Stimulated activated CD8-positive, alpha-beta memory T cell treated with anti-CD3 and anti-CD28 coated beads, Interleukin-4, amount 100 ng/mL, for 4 hours (primary cell): ENCODE data around the gene LBHD2.
"Not testable (repeated sequence)": the region's sequence is repeated elsewhere in the genome, so short reads cannot be mapped to it uniquely, and the experiment has no call there.

Experiments used
- DNase-seq, 2 donors: peaks; one replicate each; pipeline ENCODE4 v3.0.0-alpha.2; 2020; ENCODE audit warnings: low read depth in 2 of 2, low spot score in 1 of 2

The LBHD2 gene

DNA sequence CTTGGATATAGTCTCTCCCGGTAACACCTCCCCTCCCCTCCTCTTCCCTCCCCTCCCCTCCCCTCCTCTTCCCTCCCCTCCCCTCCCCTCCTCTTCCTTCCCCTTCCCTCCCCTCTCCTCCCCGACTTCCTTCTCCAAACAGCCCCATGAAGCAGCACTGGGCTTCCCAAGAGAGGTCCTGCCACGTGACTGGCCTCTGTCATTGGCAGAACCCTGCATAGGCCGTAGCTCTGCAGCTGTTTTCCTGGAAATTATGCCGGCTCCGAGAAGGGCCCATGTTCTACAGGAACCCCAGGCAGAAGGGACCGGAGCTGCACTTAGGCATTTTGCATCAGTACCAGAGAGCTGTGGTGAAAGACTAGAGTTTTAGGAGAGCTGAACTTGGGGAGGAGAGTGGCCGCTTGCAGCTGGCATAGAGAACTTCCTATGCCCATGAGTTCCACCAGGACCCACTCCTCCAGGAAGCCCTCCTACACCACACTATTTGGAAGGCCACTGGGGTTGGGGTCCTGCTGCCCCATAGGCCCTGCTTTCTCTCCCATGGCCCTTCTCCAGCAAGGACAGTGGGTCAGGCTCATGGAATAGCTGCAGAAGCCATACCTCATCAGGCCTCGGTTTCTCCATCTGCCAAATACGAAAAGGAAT is 34.1 kb downstream of the LBHD2 start:
- no peak for DNase-seq

DNA sequence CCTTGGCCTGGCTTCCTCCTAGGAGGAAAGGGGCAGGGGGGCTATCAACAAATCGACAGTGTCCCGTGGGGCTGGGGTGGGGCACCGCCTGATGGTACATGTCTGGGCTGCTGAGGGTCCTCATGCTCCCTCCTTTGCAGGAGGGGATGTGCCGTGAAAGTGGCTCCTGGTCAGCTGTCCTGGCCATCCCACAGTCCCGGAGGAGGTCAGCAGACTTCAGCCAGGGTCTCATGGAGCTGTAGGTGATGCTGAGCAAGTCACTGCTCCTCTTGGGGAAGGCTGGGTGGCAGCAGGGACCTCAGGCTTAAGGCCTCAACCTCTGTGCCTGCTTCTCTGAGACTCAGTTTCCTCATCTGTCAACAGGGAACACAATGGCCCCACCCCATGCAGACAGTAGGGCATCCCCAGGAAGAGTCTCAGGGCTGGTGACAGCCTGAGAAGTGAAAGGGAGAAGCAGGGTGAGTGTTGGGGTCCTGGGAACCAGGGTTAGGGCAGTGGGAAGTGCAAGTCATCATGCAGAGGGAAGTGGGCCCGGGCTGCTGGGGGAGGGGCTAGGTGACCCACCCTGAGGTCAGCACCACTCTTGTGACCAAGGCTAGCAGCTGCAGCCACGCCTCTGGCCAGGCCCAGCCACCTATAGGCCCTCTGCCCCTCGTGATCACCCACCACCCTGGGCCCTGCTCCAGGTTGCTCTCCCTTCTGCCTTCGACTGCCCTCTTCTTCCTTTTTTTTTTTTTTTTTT is 34.8 kb downstream of the LBHD2 start:
- no peak for DNase-seq

DNA sequence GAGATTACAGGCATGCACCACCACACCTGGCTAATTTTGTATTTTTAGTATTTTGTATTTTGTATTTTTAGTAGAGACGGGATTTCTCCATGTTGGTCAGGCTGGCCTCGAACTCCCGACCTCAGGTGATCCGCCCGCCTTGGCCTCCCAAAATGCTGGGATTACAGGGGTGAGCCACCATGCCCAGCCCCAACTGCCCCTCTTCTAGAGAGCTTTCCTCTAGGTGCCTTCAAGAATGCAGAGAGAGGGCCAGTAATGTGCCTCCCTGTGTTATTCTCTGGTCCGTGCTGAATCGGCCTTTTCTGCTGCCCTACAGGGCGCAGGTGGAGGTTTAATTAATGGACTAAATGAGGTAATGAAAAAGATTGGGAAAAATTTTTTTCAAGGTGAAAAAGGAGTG is 35.5 kb downstream of the LBHD2 start:
- DNase-seq, result not testable (repeated sequence)

DNA sequence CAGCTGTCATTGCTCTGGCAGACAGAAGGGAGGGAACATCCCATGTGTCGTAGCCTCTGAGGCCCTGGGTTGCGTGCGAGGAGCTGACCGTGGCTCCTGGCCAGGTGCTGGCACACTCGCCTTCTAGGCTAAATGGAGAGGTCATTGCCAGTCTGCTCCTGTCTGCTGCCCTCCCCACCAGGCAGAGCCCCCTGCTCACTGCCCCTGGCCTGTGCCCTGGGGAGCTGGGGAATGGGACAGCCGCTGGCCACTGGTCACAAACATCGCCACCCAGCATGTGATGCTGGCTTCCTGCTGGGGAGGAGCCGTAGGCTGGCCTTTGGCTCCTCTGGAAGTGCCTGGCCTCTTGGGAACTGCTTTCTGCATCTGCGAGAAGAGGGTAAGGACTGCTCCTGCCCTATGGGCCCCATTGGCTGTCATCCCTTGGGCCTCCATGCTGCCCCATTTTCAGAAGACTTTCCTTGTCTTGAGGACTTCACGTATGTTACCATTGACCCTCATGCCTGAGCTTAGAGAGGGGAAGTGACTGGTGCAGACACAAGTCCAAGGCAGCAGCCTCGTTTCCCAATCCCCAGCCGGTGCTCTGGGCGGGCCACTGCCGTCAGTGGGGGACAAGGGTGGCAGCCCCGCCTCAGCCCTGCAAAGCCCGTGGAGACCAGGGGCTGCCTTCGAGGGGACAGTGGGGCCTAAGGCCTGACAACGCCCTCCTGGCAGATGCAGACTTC is 37.3 kb downstream of the LBHD2 start:
- no peak for DNase-seq

DNA sequence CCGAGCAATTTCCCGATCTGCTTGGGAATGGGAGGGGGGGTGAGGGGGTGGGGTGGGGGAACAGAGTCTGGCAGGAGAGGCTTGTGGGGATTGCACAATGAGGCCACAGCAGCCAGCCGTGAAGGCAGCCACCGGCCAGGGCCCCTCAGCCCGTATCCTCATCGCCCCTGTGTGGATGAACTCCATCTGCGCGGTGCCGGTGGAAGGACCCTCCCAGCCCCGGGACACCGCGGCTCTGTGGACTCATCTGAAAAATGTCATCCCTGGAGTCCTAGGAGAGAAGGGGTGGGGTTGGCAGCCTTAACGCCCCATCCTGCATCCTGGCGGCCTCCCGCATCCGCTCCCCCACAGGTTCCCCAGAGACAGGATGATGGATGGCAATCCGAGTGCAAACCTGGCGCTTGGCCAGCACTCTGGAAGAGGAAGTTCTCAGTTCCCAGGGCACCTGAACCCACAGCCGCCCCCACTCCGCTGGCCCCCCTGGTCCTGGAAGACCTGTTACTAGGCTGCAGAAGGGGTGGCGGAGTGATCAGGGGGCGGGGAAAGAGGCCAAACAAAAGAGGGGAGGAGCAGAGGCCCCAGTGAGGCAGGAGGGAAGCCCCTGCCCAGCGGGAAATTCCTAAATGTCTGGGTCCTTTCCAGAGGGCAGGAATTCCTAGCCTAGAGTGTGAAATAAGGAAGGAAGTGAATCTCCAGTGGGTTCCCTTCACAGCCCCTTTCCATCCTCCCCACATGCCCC is 38.0 kb downstream of the LBHD2 start:
- DNase-seq, result no peak

DNA sequence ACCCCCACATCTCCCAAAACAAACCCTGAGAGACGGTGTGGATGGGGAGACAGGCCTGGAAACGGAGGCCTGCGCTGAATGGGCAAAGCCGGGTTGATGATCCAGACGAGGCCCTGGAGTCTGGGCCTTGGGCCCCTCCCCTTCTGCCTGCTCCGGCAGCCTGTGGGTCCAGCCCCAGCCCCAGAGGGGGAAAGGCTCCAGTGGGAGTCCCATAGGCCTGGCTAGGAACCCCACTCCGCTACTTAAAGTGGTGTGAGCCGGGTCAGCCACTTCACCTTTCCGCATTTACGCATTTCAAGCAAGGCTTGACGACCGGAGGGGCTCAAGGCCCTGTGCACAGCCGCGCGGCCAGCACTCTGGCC is 38.6 kb downstream of the LBHD2 start:
- no peak for DNase-seq

DNA sequence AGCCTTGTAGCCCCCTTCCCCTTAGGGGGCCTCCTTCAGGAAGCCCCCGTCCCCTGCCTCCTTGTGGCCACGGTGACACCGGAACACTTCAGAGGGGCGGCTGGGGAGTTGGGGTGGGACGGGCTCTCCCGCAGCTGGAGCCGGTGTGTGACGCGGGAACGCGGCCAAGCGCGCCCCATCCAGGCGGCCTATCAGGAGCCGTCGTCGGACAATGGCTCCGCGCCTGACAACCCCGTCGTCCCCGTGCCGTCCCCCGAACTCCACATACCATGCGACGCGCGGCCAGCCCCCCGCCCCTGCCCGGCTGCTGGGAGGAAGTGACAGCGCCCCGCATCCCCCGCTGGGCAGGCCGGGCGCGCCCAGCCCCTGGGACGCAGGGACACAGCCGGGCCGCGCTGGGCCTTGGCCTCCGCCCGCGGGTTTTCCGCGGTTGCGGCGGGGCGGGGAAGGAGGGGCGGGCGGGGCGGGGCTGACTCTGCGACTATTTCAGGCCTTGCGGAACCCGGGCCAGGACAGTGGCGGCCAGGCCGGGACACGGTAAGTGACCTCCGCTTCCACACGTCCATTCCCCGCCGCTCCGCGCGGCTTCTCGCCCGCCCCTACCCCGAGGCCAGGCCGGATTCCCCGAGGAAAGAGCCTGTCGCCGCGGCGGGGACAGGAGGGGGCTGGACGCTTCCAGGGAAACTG is 39.1 kb downstream of the LBHD2 start, which contains the start of gene TNFAIP2:
TNFAIP2 (plus strand) TSS at position 515 of the 687 bp plus-strand sequence. CDS start 2,997 bp downstream, outside the sequence.
- no peak for DNase-seq

DNA sequence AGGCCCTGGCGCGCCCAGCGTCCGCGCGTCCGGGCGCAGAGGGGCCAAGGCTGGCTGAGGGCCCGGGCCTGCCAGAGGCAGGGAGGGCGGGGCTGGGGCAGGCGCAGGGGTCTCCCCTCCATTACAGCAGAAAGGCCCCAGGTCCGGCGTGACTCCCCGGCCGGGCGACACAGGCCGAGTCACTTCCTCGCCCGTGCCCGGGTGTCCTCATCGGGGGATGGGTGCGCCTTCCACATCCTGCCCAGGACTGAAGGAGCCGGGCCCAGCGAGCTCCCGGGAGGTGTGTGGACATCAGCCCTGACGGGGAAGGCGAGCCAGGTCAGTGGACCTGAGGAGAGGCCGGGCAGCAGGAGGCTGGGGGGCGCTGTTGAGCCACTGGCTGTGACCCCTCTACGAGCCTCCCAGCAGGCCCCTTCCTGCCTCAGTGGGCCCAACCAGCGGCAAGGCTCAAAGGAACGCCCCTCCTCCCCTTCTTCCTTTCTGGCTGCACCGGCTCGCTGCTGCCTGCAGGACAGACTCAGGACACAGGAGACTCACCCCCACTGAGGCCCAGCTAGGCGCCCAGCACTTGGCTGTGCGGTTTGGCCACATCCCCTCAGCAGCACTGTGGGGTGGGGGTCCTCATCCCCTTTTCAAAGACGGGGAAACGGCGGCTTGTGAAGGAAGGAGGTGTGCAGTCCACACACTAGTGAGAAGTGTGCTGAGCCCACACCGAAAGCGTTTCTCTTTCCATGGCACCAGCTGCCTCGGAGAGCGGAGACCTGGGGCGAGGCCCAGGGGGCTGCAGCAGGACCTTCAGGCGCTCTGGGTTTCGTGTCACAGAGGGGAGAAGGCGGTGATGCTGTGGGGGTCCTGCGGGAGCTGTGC is 39.9 kb downstream of the LBHD2 start:
- no peak for DNase-seq

DNA sequence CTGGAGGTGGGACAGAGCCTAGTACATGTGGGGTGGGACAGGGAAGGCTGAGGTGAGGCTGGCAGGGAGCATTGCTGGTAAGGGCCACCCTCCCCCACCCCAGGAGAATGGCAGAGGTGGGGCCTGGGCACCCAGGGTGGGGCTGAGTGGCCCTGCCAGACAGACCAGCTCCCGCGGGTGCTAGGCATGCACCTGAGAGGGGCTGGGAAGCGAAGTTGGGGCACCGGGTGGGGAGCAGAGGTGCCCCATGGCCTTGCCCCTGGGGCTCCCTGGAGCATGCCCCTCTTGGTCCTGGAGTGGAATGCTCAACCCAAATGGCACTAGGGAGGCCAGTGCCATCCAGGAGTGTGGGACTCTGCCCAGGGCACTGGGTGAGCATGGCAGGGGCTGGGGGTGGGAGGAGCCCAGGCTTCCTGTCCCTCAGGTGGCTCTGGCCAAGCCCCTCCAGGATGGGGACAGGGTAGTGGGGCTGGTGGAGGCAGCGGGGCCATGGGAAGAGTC is 40.5 kb downstream of the LBHD2 start:
- no peak for DNase-seq

DNA sequence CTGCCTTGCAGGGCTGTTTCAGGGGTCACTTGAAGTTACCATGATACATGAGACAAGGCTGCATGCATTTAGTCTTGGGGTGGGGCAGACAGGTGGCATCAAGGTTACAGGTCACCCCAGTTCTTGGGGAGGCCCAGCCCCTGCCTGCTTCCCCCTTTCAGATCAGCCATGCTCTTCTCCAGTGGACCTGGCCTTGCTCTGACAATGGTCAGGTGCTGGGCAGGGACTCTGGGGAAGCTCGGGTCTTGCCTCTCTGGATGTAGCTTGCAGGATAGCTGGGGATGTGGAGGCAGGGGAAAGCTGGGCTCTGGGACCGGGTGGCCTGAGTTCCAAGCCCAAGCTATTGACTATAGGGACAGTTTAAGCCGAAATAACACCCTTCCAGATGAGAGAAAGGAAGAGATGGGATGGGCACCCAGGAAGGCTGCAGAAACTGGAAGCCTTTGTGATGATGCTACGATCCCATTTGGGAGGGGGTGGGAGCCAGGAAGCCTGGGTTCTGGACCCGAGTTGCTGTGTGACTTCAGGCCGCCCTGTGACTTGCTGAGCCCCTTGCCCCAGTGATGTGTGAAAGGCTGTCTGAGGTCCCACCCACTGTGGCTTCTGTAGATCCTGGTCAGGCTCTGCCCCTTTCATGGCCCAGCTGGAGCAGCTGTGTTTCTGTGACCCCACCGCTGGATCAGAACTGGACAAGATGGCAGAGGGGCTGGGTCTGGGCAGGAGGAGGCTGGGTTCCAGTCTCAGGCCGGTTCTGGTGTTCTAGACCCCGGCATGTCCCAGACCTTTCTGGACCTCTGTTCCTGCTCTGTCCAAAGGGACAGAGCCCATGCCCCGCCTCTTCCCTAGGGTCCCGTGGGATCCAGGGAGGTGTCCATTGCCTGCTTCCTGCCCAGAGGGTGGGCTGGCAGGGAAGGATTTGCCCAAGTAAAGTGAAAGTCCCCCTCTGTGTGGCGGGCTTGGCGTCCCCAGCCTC is 41.4 kb downstream of the LBHD2 start:
- DNase-seq, result no peak

DNA sequence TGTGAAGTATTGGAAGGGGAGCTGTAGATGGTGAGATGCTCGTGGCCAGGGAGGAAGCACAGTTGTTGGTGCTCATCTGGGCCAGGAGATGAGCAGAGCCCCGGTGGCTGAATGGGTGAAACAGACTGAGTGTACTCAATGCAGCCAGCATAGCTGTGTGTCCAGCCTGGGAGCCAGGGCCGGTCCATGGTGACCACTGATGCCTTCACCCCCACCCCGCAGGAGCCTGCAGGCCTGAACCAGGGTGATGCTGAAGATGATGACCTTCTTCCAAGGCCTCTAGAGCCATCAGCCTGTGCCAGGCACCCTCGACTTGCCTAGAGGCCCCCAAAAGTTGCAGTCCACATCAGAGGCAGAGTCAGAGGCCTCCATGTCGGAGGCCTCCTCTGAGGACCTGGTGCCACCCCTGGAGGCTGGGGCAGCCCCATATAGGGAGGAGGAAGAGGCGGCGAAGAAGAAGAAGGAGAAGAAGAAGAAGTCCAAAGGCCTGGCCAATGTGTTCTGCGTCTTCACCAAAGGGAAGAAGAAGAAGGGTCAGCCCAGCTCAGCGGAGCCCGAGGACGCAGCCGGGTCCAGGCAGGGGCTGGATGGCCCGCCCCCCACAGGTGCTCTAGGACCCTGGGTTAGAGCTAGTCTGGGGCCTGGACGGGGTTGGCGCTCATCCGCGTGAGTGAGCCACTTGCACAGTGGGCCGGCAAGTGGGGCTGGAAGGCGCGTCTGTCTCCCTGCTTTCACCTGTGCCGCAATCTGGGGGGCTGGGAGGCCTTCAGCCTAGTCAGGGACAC is 42.3 kb downstream of the LBHD2 start:
- no peak for DNase-seq

DNA sequence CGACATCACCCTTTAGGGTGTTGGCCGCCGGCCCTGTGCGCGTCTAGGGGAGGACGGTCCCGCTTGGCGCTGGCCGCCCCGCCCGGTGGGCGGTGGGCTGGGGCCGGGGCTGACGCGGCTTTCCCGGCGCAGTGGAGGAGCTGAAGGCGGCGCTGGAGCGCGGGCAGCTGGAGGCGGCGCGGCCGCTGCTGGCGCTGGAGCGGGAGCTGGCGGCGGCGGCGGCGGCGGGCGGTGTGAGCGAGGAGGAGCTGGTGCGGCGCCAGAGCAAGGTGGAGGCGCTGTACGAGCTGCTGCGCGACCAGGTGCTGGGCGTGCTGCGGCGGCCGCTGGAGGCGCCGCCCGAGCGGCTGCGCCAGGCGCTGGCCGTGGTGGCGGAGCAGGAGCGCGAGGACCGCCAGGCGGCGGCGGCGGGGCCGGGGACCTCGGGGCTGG is 42.9 kb downstream of the LBHD2 start:
- DNase-seq, result no peak

DNA sequence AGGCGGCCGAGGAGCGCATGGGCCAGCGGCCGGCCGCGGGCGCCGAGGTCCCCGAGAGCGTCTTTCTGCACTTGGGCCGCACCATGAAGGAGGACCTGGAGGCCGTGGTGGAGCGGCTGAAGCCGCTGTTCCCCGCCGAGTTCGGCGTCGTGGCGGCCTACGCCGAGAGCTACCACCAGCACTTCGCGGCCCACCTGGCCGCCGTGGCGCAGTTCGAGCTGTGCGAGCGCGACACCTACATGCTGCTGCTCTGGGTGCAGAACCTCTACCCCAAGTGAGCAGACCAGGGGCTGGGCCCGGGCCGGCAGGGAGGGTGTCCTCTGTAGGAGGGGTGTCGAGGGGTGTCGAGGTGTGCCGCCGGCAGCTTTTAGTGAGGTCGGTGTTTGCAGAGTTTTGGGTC is 43.3 kb downstream of the LBHD2 start:
- DNase-seq, result no peak

DNA sequence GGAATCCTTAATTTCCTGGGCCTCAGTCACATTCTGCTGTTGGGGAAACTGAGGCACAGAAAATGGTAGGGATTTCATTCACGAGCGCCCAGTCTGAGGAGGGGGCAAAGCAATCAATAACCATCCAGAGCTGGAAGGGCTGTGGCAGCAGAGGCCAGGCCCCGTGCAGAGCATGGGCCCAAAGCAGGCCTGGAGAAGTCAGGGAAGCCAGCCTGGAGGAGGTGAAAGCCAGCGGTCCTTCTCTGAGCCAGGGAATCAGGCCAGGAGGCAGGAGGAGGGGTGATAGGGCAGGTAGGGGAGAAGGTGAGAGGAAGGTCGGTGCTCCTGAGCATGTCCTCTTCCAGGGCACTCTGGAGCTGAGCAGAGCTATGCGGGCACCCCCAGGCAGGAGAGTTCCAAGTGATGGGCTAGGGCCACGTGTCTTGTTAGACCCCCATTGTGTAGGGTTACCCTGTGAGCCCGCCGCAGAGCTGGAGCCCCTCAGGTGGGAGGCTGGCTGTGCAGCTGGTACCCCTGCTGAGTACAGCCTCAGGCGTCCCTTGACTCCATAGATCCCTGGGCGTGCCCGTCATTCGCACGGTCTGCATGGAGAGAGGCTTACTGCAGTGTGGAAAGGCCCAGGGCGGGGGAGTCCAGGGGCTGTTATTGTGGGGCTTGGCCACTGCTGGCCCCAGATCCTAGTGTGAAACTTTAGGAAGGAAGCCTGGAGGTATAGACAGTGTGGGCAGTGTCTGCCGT is 44.0 kb downstream of the LBHD2 start:
- no peak for DNase-seq

DNA sequence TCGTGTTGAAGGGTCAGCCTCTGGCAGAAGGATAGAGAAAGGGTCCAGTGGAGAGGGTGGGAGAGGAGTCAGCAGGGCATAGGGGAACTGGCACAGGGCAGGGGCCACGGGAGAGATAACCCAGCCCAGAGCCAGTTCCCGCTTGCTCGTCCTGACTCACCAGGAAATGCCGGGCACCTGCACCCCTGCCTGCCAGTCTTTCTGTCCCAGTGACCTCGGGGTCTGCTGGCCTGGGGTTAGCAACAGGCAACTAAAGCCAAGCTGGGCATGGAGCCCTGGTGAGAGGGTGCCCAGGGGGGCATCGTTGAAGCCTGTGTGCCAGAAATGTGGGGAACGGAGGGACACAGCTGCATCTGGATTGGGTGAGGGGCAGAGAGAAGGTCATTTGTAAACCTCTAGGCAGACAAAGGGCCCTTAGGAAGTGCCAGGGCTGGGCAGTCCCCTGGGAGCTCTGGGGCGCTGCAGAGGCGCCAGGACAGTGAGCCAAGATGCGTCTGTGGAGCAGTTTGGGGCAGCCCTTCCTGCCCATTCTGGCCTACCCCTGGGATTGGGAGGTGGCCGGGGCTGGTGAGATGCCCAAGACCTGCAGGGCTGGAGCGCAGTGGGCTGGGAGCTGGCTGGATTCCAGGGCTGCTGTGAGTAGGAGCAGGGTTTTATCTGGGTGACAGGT is 44.8 kb downstream of the LBHD2 start:
- DNase-seq, result no peak

DNA sequence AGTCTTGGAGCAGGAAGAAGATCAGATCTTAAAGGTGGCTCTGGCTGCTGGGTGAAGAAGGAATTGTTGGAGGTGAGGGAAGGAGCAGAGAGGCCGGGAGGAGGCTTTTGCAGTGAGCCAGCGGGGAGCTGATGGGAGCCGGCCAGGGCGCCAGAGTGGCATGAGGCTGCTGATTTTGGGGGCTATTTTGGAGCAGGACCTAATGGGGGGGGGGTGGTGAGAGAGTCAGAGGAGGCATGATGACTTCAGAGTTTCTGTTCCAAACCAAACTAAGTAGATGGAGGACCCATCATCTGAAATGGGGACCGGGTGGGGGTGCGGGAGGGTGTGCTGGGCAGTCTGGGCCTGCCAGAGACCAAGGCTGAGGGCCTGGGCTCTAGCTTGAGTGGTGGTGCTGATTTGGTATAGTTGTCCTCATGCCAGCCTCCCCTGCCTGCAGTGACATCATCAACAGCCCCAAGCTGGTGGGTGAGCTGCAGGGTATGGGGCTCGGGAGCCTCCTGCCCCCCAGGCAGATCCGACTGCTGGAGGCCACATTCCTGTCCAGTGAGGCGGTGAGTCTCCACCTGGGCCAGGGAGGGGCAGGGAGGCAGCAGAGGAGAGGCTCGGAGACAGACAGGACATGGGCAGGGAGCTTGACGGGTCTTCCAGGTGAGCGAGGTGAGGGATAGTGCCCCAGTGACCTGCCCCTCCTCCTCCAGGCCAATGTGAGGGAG is 45.4 kb downstream of the LBHD2 start:
- no peak for DNase-seq
